GM23248 (cell line): ENCODE results near the gene SEPTIN12. TPM values are rescaled to one million over a fixed set of nuclear protein-coding genes. Genes with fewer than 3 reads are reported as not detected.

Experiments used
- DNase-seq: peaks from one replicate; pipeline ENCODE4 v3.0.0-alpha.2; 2015
- H2AFZ ChIP-seq: fragments of 200-600 bp; sonication (generic); 2 replicates; pipeline ENCODE4 v1.6.1; 2016; ENCODE audit warnings: antibody characterized with exemption
- H3F3A ChIP-seq: fragments of 200-600 bp; sonication (generic); 2 replicates; pipeline ENCODE4 v1.6.1; 2016; ENCODE audit warnings: mild to moderate bottlenecking, antibody characterized with exemption, mixed run types; ENCODE audit not compliant: insufficient read depth
- H3K27ac ChIP-seq: fragments of 200-600 bp; sonication (generic); 2 replicates; pipeline ENCODE4 v1.5.1; 2016; ENCODE audit warnings: mild to moderate bottlenecking
- H3K27me3 ChIP-seq: fragments of 200-600 bp; sonication (generic); replicated peaks from 2 replicates; pipeline ENCODE4 v1.6.1; 2016; ENCODE audit warnings: mild to moderate bottlenecking; ENCODE audit not compliant: insufficient read depth
- H3K36me3 ChIP-seq: fragments of 200-600 bp; sonication (generic); 2 replicates; pipeline ENCODE4 v1.6.1; 2016; ENCODE audit warnings: low read depth, mild to moderate bottlenecking
- H3K4me1 ChIP-seq: fragments of 200-600 bp; sonication (generic); 2 replicates; pipeline ENCODE4 v1.6.1; 2016; ENCODE audit warnings: mild to moderate bottlenecking; ENCODE audit not compliant: insufficient read depth
- H3K4me2 ChIP-seq: fragments of 200-600 bp; sonication (generic); one replicate; pipeline ENCODE4 v1.6.1; 2016; ENCODE audit warnings: mild to moderate bottlenecking; ENCODE audit not compliant: unreplicated experiment
- H3K4me3 ChIP-seq: fragments of 200-600 bp; sonication (generic); 2 replicates; pipeline ENCODE4 v1.5.1; 2016; ENCODE audit warnings: mild to moderate bottlenecking
- H3K79me2 ChIP-seq: fragments of 200-600 bp; sonication (generic); 2 replicates; pipeline ENCODE4 v1.6.1; 2016; ENCODE audit warnings: mild to moderate bottlenecking; ENCODE audit not compliant: insufficient read depth
- H3K9ac ChIP-seq: fragments of 200-600 bp; sonication (generic); 2 replicates; pipeline ENCODE4 v1.6.1; 2016; ENCODE audit warnings: mild to moderate bottlenecking
- H3K9me2 ChIP-seq: fragments of 200-600 bp; sonication (generic); 2 replicates; pipeline ENCODE4 v1.6.1; 2016; ENCODE audit warnings: mixed run types, mild to moderate bottlenecking, moderate library complexity; ENCODE audit not compliant: insufficient read depth
- H3K9me3 ChIP-seq: fragments of 200-600 bp; sonication (generic); one replicate; pipeline ENCODE4 v1.6.1; 2017; ENCODE audit warnings: low read depth
- H4K20me1 ChIP-seq: fragments of 200-600 bp; sonication (generic); 2 replicates; pipeline ENCODE4 v1.6.0; 2016; ENCODE audit not compliant: insufficient read depth
- EZH2 ChIP-seq: fragments of 200-600 bp; sonication (generic); IDR thresholded peaks from 2 replicates; pipeline ENCODE4 v1.6.1; 2018; ENCODE audit warnings: antibody characterized with exemption, mild to moderate bottlenecking; ENCODE audit not compliant: insufficient read depth, poor library complexity, severe bottlenecking
- EZH2phosphoT487 ChIP-seq: fragments of 200-600 bp; sonication (generic); IDR thresholded peaks from 2 replicates; pipeline ENCODE4 v1.6.1; 2018; ENCODE audit warnings: antibody characterized with exemption, moderate library complexity, mild to moderate bottlenecking, low read depth; ENCODE audit not compliant: insufficient read depth
- WGBS, 2 experiments: methylation state at CpG; one replicate each; pipeline ENCODE4 v1.1.6; 2015 to 2017; ENCODE audit warnings: low lambda C conversion rate in 2 of 2, low coverage in 1 of 2; ENCODE audit errors: missing lambda C conversion rate in 2 of 2; 5-methylcytosine and 5-hydroxymethylcytosine counted together
- in situ Hi-C: fragments of 300-500 bp; cut with MboI; formaldehyde crosslinking; loops from 2 replicates; pipeline ENCODE4 v1.15.0; 2020
- polyA plus RNA-seq: library from polyadenylated mRNA; unstranded; fragments of >200 nt; fragmentation: Nextera tagmentation; extraction: Ambion mirVana; gene quantifications from 2 replicates; pipeline ENCODE4 v1.2.1, GENCODE V29; 2016
- total RNA-seq: library from RNA; depleted of rRNA; stranded (reverse); fragments of >200 nt; shearing (Covaris generic); gene quantifications from 2 replicates; pipeline ENCODE4 v1.2.3, GENCODE V29; 2014

Gene SEPTIN12
- total and polyA plus RNA-seq, 2 experiments from 2014 or later = not detected

GRCh38 chr16:4734730-4735535 lies 53.2 kb downstream of the SEPTIN12 start:
- no peaks in the 10 kb centered on the region for H3F3A ChIP-seq
- H3K79me2 ChIP-seq = peaks cover 40% of the 10 kb centered on the region
- no peaks in the 10 kb centered on the region for H3K27me3 ChIP-seq
- WGBS, 2 experiments = 7% methylated on average over 36 to 38 of the region's 38 CpGs
- H4K20me1 ChIP-seq = no peaks in the 10 kb centered on the region
- H3K4me2 ChIP-seq = peak overlapping the region; percentile 97
- H3K9me3 ChIP-seq = no peaks in the 10 kb centered on the region
- in situ Hi-C loops = no loop called here
- peak overlapping the region; percentile 98 for H2AFZ ChIP-seq
- peak overlapping the region; percentile 89 for H3K27ac ChIP-seq
- no peak for TF ChIP-seq EZH2
- TF ChIP-seq EZH2phosphoT487 = no peak
- H3K4me1 ChIP-seq = peaks cover 3% of the 10 kb centered on the region; the same call in 1 of the 2 replicates
- no peaks in the 10 kb centered on the region for H3K36me3 ChIP-seq
- no peaks in the 10 kb centered on the region for H3K9me2 ChIP-seq
- peak overlapping the region; percentile 97 for H3K4me3 ChIP-seq
- peak; percentile 96 for DNase-seq
- peak overlapping the region; percentile 88 for H3K9ac ChIP-seq

DNA sequence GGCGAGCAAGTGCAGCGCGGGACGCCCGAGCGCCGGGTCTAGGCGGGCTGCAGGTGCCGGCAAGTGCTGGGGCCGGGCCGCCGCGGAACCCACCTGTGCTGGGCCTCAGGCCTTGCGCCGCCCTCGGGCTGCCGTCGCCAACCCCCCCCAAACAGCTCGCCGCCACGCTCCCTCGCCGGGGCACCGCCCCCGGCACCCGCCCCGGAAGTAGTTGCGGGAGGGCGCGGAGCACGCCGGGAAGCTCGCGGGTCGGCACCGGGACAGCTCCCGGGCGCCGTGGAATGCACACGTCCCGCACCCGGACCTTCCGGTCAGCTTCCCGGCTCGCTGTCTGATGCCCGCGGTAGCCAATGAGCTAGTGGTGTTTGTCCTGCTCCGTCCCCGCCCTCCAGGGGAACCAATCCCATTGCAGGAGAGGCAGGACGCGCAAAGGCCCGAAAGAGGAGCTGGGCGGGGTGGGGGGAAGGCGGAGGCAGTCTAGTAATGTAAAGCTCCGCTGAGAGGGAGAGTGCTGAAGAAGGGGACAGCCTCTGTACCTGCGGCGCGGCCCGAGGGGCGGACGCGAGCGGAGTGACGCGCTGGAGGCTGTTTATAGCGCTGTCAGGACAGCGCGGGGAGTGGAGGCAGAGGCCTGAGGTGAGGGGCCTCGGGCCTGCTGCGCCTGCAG lies 53.9 kb downstream of the SEPTIN12 start, which contains the start of the genes ANKS3 and DNAAF8:
Gene ANKS3 (minus strand): TSS at position 209 of the 667 bp plus-strand sequence. CDS start 4,122 bp downstream, outside the sequence.
Gene DNAAF8 (plus strand): TSS at position 475 of the 667 bp plus-strand sequence. CDS start 1,978 bp downstream, outside the sequence.
- Histone ChIP-seq H3K9ac (peak within 1 kb of the TSS; percentile 88), H4K20me1 (no peaks in the 10 kb centered on the region)
- no peak for TF ChIP-seq EZH2phosphoT487
- TF ChIP-seq EZH2 = no peak

DNA sequence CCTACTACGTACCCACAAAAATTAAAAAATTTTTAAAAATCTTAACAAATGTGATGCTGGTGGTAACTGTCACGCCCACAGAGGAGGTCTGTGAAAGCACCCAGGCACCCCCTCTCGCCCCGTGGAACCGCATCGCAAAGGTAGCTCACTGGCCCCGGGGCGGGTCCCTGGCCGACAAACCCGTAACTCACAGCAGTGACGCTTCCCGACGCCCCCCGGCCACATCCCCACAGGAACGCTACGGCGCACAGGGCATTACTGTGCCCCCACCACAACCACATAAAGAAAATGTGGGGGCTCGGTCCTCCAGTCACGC lies 54.4 kb downstream of the SEPTIN12 start:
- H3K36me3 ChIP-seq = no peaks in the 10 kb centered on the region
- peak overlapping the region; percentile 88 for H3K9ac ChIP-seq
- H3F3A ChIP-seq = no peaks in the 10 kb centered on the region
- peak overlapping the region; percentile 29; the same call in 1 of the 2 replicates for H3K27ac ChIP-seq
- H3K9me3 ChIP-seq = no peaks in the 10 kb centered on the region
- H4K20me1 ChIP-seq = no peaks in the 10 kb centered on the region
- H3K4me3 ChIP-seq = peak overlapping the region; percentile 97
- no peak for TF ChIP-seq EZH2
- no peak for TF ChIP-seq EZH2phosphoT487
- no peaks in the 10 kb centered on the region for H3K27me3 ChIP-seq
- WGBS, 2 experiments = 1% methylated on average over 19 of the region's 19 CpGs
- peak overlapping the region; percentile 98 for H2AFZ ChIP-seq
- peak overlapping the region; percentile 93 for H3K4me2 ChIP-seq
- peaks cover 3% of the 10 kb centered on the region; the same call in 1 of the 2 replicates for H3K4me1 ChIP-seq
- peak; percentile 36 for DNase-seq
- in situ Hi-C loops = no loop called here
- peaks cover 48% of the 10 kb centered on the region for H3K79me2 ChIP-seq
- no peaks in the 10 kb centered on the region for H3K9me2 ChIP-seq

More for the DNA sequence above, 53.9 kb downstream of the SEPTIN12 start, which contains the start of the genes ANKS3 and DNAAF8:
- Histone ChIP-seq H3F3A (no peaks in the 10 kb centered on the region), H3K9me3 (no peaks in the 10 kb centered on the region), H3K4me2 (peak within 1 kb of the TSS; percentile 97), H3K9me2 (no peaks in the 10 kb centered on the region), H3K79me2 (peaks cover 48% of the 10 kb centered on the region), H3K27ac (peak within 1 kb of the TSS; percentile 89), H2AFZ (peak within 1 kb of the TSS; percentile 98), H3K4me3 (peak within 1 kb of the TSS; percentile 97), H3K27me3 (no peaks in the 10 kb centered on the region), H3K36me3 (no peaks in the 10 kb centered on the region), H3K4me1 (peaks cover 3% of the 10 kb centered on the region; the same call in 1 of the 2 replicates)
- 0 to 1% methylated on average over 49 to 62 of the region's 70 CpGs for WGBS, 2 experiments
- peak; percentile 100 for DNase-seq
- in situ Hi-C loops = no loop called here

DNA sequence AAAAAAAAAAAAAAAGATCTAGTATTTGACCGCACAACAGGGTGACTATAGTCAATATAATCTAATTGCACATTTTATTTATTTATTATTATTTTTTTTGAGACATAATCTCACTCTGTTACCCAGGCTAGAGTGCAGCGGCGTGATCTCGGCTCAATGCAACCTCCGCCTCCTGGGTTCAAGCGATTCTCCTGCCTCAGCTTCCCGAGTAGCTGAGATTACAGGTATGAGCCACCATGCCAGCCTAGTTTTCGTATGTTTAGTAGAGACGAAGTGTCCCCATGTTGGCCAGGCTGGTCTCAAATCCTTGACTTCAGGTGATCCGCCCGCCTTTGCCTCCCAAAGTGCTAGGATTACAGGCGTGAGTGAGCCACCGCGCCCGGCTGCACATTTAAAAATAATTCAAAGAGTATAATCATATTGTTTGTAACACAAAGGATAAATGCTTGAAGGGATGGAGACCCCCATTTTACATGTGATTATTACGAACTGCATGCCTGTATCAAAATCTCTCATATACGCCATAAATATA lies 54.9 kb downstream of the SEPTIN12 start:
- Histone ChIP-seq H3K9ac (peak overlapping the region; percentile 88), H4K20me1 (no peaks in the 10 kb centered on the region), H2AFZ (peak overlapping the region; percentile 98), H3K4me1 (peaks cover 3% of the 10 kb centered on the region; the same call in 1 of the 2 replicates), H3K9me3 (no peaks in the 10 kb centered on the region), H3K4me3 (peak overlapping the region; percentile 97), H3K27me3 (no peaks in the 10 kb centered on the region), H3K36me3 (no peaks in the 10 kb centered on the region), H3K9me2 (no peaks in the 10 kb centered on the region), H3K27ac (no peak overlapping the region), H3K79me2 (peaks cover 48% of the 10 kb centered on the region), H3K4me2 (peak overlapping the region; percentile 93), H3F3A (no peaks in the 10 kb centered on the region)
- TF ChIP-seq EZH2phosphoT487 (no peak), EZH2 (no peak)
- WGBS, 2 experiments = 13 to 20% methylated on average over 17 of the region's 17 CpGs
- peak; percentile 19 for DNase-seq
- in situ Hi-C loops = no loop called here
